Measurements from ENCODE around the gene ARHGEF17.

ARHGEF17 gene

GRCh38 chr11:73347067-73347466 is 39.0 kb downstream of the ARHGEF17 start:
- no peak overlapping the region for H3K4me2 ChIP-seq (ENCODE audit: low read length)
- TF ChIP-seq EZH2phosphoT487 (IDR thresholded peaks at IDR 0.05; ENCODE audit: borderline replicate concordance, low read length) = no peak
- TF ChIP-seq CTCF (IDR thresholded peaks at IDR 0.05; ENCODE audit: low read depth, low read length, poor library complexity, severe bottlenecking) = no peak
- H3K4me3 ChIP-seq (ENCODE audit: low read length) = no peak overlapping the region
- no peaks in the 10 kb centered on the region for H3K9me2 ChIP-seq (replicated peaks; ENCODE audit: control insufficient read depth, low read length)
- H3K79me2 ChIP-seq (ENCODE audit: control insufficient read depth, low read length) = no peaks in the 10 kb centered on the region
- no peaks in the 10 kb centered on the region for H4K20me1 ChIP-seq (ENCODE audit: control insufficient read depth, insufficient read depth, low read depth, low read length)
- H3K27ac ChIP-seq (ENCODE audit: low read depth, low read length) = no peak overlapping the region
- no peaks in the 10 kb centered on the region for H3K36me3 ChIP-seq (ENCODE audit: control insufficient read depth, low read length)
- H3F3A ChIP-seq (ENCODE audit: control insufficient read depth, insufficient read depth) = no peaks in the 10 kb centered on the region
- peaks cover 6% of the 10 kb centered on the region; the same call in 1 of the 2 replicates for H3K27me3 ChIP-seq (ENCODE audit: control insufficient read depth, low read length)
- no peaks in the 10 kb centered on the region for H3K9me3 ChIP-seq (ENCODE audit: control insufficient read depth, insufficient read depth, low read length)
- peaks cover 4% of the 10 kb centered on the region for H3K4me1 ChIP-seq (ENCODE audit: control insufficient read depth, low read length)

- no peaks in the 10 kb centered on the region for H3F3A ChIP-seq (ENCODE audit: control insufficient read depth, insufficient read depth)
- no peak overlapping the region for H3K4me2 ChIP-seq (ENCODE audit: low read length)
- no peaks in the 10 kb centered on the region for H3K36me3 ChIP-seq (ENCODE audit: control insufficient read depth, low read length)
- no peaks in the 10 kb centered on the region for H4K20me1 ChIP-seq (ENCODE audit: control insufficient read depth, insufficient read depth, low read depth, low read length)
- H3K4me3 ChIP-seq (ENCODE audit: low read length) = no peak overlapping the region
- no peak overlapping the region for H3K27ac ChIP-seq (ENCODE audit: low read depth, low read length)
- no peaks in the 10 kb centered on the region for H3K9me2 ChIP-seq (replicated peaks; ENCODE audit: control insufficient read depth, low read length)
- H3K27me3 ChIP-seq (ENCODE audit: control insufficient read depth, low read length) = peaks cover 9% of the 10 kb centered on the region; the same call in 1 of the 2 replicates
- peaks cover 4% of the 10 kb centered on the region for H3K4me1 ChIP-seq (ENCODE audit: control insufficient read depth, low read length)
- H3K9me3 ChIP-seq (ENCODE audit: control insufficient read depth, insufficient read depth, low read length) = no peaks in the 10 kb centered on the region
- TF ChIP-seq EZH2phosphoT487 (IDR thresholded peaks at IDR 0.05; ENCODE audit: borderline replicate concordance, low read length) = no peak
- H3K79me2 ChIP-seq (ENCODE audit: control insufficient read depth, low read length) = no peaks in the 10 kb centered on the region
These were observed 40.8 kb downstream of the ARHGEF17 start for GRCh38 chr11:73348838-73349237.

- H3K79me2 ChIP-seq (ENCODE audit: control insufficient read depth, low read length) = no peaks in the 10 kb centered on the region
- no peaks in the 10 kb centered on the region for H4K20me1 ChIP-seq (ENCODE audit: control insufficient read depth, insufficient read depth, low read depth, low read length)
- no peak for TF ChIP-seq CTCF (IDR thresholded peaks at IDR 0.05; ENCODE audit: low read depth, low read length, poor library complexity, severe bottlenecking)
- TF ChIP-seq EZH2phosphoT487 (IDR thresholded peaks at IDR 0.05; ENCODE audit: borderline replicate concordance, low read length) = no peak
- H3F3A ChIP-seq (ENCODE audit: control insufficient read depth, insufficient read depth) = no peaks in the 10 kb centered on the region
- no peak overlapping the region for H3K27ac ChIP-seq (ENCODE audit: low read depth, low read length)
- no peak overlapping the region for H3K4me3 ChIP-seq (ENCODE audit: low read length)
- peaks cover 4% of the 10 kb centered on the region for H3K4me1 ChIP-seq (ENCODE audit: control insufficient read depth, low read length)
- H3K9me3 ChIP-seq (ENCODE audit: control insufficient read depth, insufficient read depth, low read length) = no peaks in the 10 kb centered on the region
- no peaks in the 10 kb centered on the region for H3K36me3 ChIP-seq (ENCODE audit: control insufficient read depth, low read length)
- H3K4me2 ChIP-seq (ENCODE audit: low read length) = no peak overlapping the region
- no peaks in the 10 kb centered on the region for H3K9me2 ChIP-seq (replicated peaks; ENCODE audit: control insufficient read depth, low read length)
- peaks cover 9% of the 10 kb centered on the region; the same call in 1 of the 2 replicates for H3K27me3 ChIP-seq (ENCODE audit: control insufficient read depth, low read length)
These were observed 41.6 kb downstream of the ARHGEF17 start for GRCh38 chr11:73349633-73350032.

- Histone ChIP-seq H3K27me3 (ENCODE audit: control insufficient read depth, low read length) (peaks cover 9% of the 10 kb centered on the region; the same call in 1 of the 2 replicates), H3K9me2 (replicated peaks; ENCODE audit: control insufficient read depth, low read length) (no peaks in the 10 kb centered on the region), H3K9me3 (ENCODE audit: control insufficient read depth, insufficient read depth, low read length) (no peaks in the 10 kb centered on the region), H3K4me1 (ENCODE audit: control insufficient read depth, low read length) (peaks cover 4% of the 10 kb centered on the region), H3K79me2 (ENCODE audit: control insufficient read depth, low read length) (no peaks in the 10 kb centered on the region), H3F3A (ENCODE audit: control insufficient read depth, insufficient read depth) (no peaks in the 10 kb centered on the region), H3K4me2 (ENCODE audit: low read length) (peak overlapping the region; percentile 27; the same call in 1 of the 2 replicates), H3K4me3 (ENCODE audit: low read length) (no peak overlapping the region), H4K20me1 (ENCODE audit: control insufficient read depth, insufficient read depth, low read depth, low read length) (no peaks in the 10 kb centered on the region), H3K27ac (ENCODE audit: low read depth, low read length) (no peak overlapping the region), H3K36me3 (ENCODE audit: control insufficient read depth, low read length) (no peaks in the 10 kb centered on the region)
- TF ChIP-seq EZH2phosphoT487 (IDR thresholded peaks at IDR 0.05; ENCODE audit: borderline replicate concordance, low read length) (no peak), CTCF (IDR thresholded peaks at IDR 0.05; ENCODE audit: low read depth, low read length, poor library complexity, severe bottlenecking) (peak; percentile 95)
These were observed 43.0 kb downstream of the ARHGEF17 start for GRCh38 chr11:73350908-73351636.
